GM19023 (cell line): ENCODE measurements around the gene FAM151B.
"Not testable (repeated sequence)": the region's sequence is repeated elsewhere in the genome, so short reads cannot be mapped to it uniquely, and the experiment has no call there.

Experiments used
- ATAC-seq: cut with Tn5 transposase; IDR thresholded peaks from one replicate; pipeline ENCODE4 v1.9.1; 2021; ENCODE audit warnings: mild to moderate bottlenecking, moderate library complexity; ENCODE audit not compliant: unreplicated experiment

Gene FAM151B

DNA sequence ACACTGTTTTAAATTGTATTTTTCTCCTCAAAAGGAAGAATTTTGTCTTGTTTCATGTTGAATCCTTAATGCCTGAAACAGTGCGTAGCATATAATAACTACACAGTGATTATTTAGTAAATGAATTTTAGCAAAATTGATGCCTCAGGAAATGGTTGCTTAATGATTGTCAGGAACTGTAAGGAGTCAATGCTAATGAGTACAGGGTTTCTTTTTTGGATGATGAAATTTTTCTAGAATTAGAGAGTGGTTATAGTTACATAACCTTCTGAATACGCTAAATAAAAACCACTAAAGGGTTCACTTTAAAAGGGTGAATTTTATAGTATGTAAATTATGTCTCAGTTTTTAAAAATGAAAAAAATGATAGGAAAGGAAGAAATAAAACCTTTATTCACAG is 14.9 kb downstream of the FAM151B start:
- ATAC-seq = no peak

GRCh38 chr5:80503641-80504040 is 15.7 kb downstream of the FAM151B start:
- ATAC-seq = no peak

- no peak for ATAC-seq
These were observed 16.9 kb downstream of the FAM151B start for GRCh38 chr5:80504833-80505232.

DNA sequence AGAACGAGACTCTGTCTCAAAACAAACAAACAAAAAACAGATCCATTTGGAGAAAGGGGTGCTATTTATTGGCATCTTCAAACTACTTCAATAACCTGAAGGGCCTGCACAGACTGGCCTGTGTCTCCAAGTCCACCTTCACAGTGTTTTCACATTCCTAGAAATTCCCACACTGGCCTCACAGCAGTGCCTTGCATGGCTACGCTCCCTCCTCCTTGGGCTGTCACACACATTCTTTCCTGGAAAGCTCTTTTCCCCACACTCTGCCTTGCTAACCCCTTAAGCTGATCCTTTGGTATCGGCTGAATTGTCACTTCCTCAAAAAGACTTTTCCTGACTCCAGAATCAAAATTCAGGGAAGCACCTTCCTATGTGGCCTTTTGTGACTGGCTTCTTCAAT is 19.8 kb downstream of the FAM151B start:
- no peak for ATAC-seq

GRCh38 chr5:80508844-80509243 is 20.9 kb downstream of the FAM151B start:
- ATAC-seq = no peak

DNA sequence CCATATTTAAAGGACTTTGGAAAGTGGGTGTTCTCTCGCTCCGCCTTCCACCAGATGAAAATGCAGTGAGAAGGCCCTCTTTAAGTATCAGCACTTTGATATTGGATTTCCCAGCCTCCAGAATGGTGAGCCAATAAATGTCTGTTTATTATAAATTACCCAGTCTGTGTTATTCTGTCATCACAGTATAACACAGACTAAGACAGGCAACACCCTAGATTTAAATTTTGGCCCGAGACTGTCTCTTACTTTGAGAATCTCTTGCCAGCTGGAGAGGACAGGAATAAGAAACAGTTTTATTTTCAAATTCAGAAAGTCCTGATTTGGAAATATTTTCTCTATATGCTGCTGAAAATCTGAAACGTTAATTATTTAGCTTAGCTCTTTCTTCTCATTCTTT is 21.5 kb downstream of the FAM151B start:
- ATAC-seq = no peak

DNA sequence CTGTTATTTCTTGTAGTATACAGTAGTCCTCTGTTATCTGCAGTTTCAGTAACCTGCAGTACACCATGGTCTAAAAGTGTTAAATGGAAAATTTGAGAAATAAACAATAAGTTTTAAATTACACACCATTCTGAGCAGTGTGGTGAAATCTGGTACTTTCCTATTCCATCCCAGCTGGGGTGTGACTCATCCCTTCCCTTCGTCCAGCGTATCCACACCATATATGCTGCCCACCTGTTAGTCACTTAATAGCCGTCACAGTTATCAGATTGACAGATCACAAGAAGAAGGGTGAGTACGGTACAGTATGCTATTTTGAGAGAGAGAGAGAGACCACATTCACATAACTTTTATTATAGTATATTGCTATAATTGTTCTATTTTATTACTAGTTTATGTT is 28.9 kb downstream of the FAM151B start:
- ATAC-seq = no peak

DNA sequence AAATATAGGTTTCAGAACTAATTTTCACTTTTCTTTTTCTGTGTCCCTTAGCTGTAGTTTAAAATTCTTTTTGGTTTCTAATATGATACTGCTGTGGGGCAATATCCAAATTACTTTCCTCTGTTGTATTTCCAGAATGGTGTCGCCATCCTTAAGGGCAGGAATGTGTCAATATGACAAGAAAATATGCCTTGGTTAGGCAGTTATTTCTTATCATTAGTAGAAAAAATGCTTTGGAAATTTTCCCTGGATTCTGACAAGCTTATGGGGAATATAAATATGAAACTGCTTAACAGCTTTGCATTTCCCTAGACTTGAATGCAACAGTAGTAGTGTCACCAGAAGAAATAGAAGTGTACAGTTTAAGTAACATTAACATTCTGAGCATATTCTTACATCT is 52.8 kb downstream of the FAM151B start:
- no peak for ATAC-seq

- no peak for ATAC-seq
These were observed 53.5 kb downstream of the FAM151B start for GRCh38 chr5:80541392-80541791.

DNA sequence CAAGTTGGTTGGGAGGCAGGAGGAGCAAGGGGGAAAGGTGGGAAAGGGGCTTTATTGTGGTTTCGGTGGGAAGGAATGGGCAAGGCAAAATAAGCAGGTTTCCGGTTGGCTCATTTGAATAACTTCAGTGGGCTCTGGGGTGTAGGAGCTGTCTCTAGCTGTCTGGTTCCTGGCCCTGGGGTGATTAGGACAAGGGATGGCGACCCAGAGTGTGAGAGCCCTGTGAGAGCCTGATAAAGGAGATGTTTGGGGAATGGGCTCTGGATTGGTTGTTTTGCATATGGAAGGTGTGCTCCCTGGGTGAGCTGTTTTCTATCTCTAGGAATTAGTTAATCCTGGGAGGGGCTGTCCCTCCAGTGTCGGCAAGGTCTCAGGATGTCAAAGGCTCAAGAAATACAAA is 66.7 kb downstream of the FAM151B start:
- ATAC-seq = no peak

DNA sequence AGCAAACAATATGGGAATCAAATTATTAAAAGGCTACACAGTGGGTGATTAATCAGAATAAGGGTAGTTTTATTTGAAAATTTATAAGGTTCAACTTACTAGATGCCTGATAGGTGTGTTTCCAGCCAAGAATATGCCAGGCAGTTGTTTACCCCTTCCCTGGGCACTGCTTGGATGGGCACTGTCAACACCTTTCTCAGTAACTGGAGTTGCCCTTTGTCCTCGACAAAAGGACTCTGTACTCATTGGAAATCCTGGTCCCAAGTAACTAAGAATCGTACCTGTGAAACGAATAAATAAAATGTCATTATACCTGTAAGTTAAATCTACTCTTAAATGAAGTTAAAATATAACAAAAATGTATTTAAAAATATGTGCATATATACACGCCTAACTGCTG is 67.2 kb downstream of the FAM151B start:
- ATAC-seq = no peak

GRCh38 chr5:80559244-80559643 is 71.3 kb downstream of the FAM151B start:
- no peak for ATAC-seq

DNA sequence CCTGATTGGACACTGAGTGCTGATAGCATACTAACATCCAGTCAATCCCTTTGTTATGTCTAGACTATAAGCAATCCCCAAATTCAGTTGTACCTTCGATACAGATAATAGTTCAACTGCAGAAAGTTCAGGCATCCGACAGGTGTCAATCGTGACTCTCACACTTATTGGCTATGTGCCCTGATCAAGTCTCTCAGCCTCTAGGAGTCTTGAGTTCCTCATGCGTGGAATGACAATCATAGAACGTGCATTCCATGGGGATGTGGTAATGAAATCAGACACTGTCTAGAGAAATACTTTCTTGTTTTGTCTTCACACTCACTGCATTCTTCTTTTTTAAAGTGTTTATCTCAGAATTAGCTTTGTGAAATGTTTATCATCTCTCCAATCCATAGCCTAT is 77.4 kb downstream of the FAM151B start:
- no peak for ATAC-seq

- ATAC-seq = no peak
These were observed 78.9 kb downstream of the FAM151B start for GRCh38 chr5:80566711-80567259.

- no peak for ATAC-seq
These were observed 80.4 kb downstream of the FAM151B start for GRCh38 chr5:80568251-80568650.

GRCh38 chr5:80569086-80569960 is 81.4 kb downstream of the FAM151B start:
- no peak for ATAC-seq

GRCh38 chr5:80569961-80570786 is 82.3 kb downstream of the FAM151B start, which contains the start of gene ANKRD34B:
ANKRD34B (minus strand) TSS chr5:80570280; CDS start chr5:80560019, 10,261 bp downstream.
- ATAC-seq = no peak

DNA sequence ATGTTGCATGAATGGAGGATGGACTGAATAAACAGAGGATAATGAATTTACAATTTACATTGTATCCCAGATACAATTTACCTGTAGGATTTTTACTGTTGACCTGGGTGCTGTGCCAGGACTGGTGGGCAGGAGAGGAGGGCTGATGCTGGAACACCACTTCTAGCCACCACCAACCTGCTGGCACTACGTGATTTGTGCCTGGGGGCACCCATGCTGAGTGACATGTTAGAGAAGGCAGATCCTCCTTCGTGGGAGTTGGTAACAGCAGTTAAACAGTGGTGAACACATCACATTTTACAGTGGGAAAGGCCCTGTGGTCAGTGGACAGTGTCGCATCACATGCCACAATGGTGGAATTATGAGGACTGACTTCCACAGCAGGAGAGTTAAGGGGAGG is 85.2 kb downstream of the FAM151B start:
- ATAC-seq = no peak

DNA sequence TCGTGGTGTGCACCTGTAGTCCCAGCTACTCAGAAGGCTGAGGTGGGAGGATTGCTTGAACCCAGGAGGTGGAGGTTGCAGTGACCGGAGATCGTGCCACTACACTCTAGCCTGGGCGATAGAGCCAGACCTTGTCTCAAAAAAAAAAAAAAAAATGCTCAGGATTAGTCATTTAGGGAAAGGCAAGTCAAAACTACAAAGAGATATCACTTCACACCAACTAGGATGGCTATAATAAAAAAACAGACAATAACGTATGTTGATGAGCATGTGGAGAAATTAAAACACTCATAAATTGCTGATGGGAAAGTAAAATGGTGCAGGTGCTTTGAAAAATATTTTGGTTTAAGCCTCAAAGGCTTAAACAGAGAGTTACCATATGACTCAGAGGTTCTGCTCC is 88.5 kb downstream of the FAM151B start:
- no peak for ATAC-seq

DNA sequence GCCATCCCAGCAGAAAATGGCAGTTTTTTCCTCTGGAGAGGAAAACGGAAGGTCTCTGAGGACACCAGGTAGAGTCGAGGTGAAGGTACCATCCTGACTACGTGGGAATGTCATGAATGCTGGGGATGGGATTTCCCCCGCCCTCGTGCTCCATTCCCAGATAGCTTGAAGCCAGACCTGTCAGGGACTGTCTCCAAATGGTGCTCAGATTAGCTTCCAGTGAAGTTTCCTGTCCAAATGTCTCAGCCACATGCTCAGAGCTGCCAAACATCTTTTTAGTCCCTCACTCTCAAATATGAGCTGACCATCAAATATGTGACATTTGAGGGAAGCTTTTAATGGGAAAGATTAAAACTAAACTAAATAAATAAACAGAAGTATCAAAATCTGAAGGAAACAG is 89.8 kb downstream of the FAM151B start:
- no peak for ATAC-seq

GRCh38 chr5:80579050-80579449 is 91.2 kb downstream of the FAM151B start:
- no peak for ATAC-seq

DNA sequence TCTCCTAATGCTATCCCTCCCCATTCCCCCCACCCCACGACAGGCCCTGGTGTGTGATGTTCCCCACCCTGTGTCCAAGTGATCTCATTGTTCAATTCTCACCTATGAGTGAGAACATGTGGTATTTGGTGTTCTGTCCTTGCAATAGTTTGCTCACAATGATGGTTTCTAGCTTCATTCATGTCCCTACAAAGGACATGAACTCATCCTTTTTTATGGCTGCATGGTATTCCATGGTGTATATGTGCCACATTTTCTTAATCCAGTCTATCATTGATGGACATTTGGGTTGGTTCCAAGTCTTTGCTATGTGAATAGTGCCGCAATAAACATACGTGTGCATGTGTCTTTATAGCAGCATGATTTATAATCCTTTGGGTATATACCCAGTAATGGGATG is 92.4 kb downstream of the FAM151B start:
- not testable (repeated sequence) for ATAC-seq
